ENCODE data around the gene ALOXE3.
A peak's percentile ranks its signal among the peaks of the same experiment; 100 is the strongest.

ALOXE3 gene

GRCh38 chr17:8159459-8160223, 41.3 kb upstream of the ALOXE3 start:
- TF ChIP-seq PKNOX1 (IDR thresholded peaks at IDR 0.05): no peak
- TF ChIP-seq L3MBTL2 (conservative IDR thresholded peaks at IDR 0.05): no peak
- no peak for TF ChIP-seq ZNF384 (IDR thresholded peaks at IDR 0.05)
- TF ChIP-seq FOXA1 (IDR thresholded peaks at IDR 0.05): no peak
- TF ChIP-seq SP1 (IDR thresholded peaks at IDR 0.05): no peak
- no peak for TF ChIP-seq TARDBP (IDR thresholded peaks at IDR 0.05)
- no peak for TF ChIP-seq BHLHE40 (IDR thresholded peaks at IDR 0.05; ENCODE audit: borderline replicate concordance)
- TF ChIP-seq ARNT (IDR thresholded peaks at IDR 0.05): no peak
- no peak for TF ChIP-seq HDGF (IDR thresholded peaks at IDR 0.05; ENCODE audit: borderline replicate concordance)
- no peak for TF ChIP-seq FOXM1 (IDR thresholded peaks at IDR 0.05; ENCODE audit: borderline replicate concordance)
- TF ChIP-seq ELF4 (IDR thresholded peaks at IDR 0.05): no peak
- no peak for TF ChIP-seq NFRKB (IDR thresholded peaks at IDR 0.05)
- no peak for TF ChIP-seq LEF1 (IDR thresholded peaks at IDR 0.05; ENCODE audit: borderline replicate concordance)
- no peak for TF ChIP-seq FOXK2 (IDR thresholded peaks at IDR 0.05)
- TF ChIP-seq SUZ12 (IDR thresholded peaks at IDR 0.05): no peak
- no peak for TF ChIP-seq CTBP1 (IDR thresholded peaks at IDR 0.05; ENCODE audit: borderline replicate concordance)
- DNase-seq (ENCODE audit: extremely low spot score): no peak
- ChIA-PET CTCF (interaction anchor here (0.6 to 1.2 kb wide), 2 partner anchors 33 to 325 kb away, joined by 3 read pairs; no protein-coding TSS in a partner anchor), POLR2A (interaction anchor here (1.5 to 2.6 kb wide), 2 partner anchors 14 to 37 kb away, joined by 4 to 12 read pairs; no protein-coding TSS in a partner anchor)

GRCh38 chr17:8159032-8159400, 40.7 kb upstream of the ALOXE3 start:
- POLR2A ChIA-PET: interaction anchor here (1.3 kb wide), 1 partner anchor 14 kb away, joined by 11 read pairs; no protein-coding TSS in a partner anchor
- no peak for TF ChIP-seq FOXM1 (IDR thresholded peaks at IDR 0.05; ENCODE audit: borderline replicate concordance)
- TF ChIP-seq SP1 (IDR thresholded peaks at IDR 0.05): no peak
- TF ChIP-seq CTBP1 (IDR thresholded peaks at IDR 0.05; ENCODE audit: borderline replicate concordance): no peak
- TF ChIP-seq SUZ12 (IDR thresholded peaks at IDR 0.05): no peak
- CTCF ChIA-PET: interaction anchor here (0.6 to 1.2 kb wide), 4 partner anchors 14 to 324 kb away, joined by 3 read pairs; no protein-coding TSS in a partner anchor
- DNase-seq (ENCODE audit: extremely low spot score): no peak

GRCh38 chr17:8158267-8159031, 40.1 kb upstream of the ALOXE3 start:
- CTCF ChIA-PET: interaction anchor here (0.6 to 1.5 kb wide), 6 partner anchors 15 to 58 kb away, joined by 3 read pairs; partner anchors contain the start of gene HES7

GRCh38 chr17:8156246-8156992, 38.1 kb upstream of the ALOXE3 start:
- CTCF ChIA-PET: interaction anchor here (0.6 to 1.1 kb wide), 4 partner anchors 19 to 36 kb away, joined by 3 to 4 read pairs (median 3); no protein-coding TSS in a partner anchor
- TF ChIP-seq PKNOX1 (IDR thresholded peaks at IDR 0.05) (peak; percentile 97), SUZ12 (IDR thresholded peaks at IDR 0.05) (no peak), SP1 (IDR thresholded peaks at IDR 0.05) (no peak; the same call in 1 of the 2 replicates), FOXK2 (IDR thresholded peaks at IDR 0.05) (no peak), ELF4 (IDR thresholded peaks at IDR 0.05) (no peak), ARNT (IDR thresholded peaks at IDR 0.05) (no peak), CTBP1 (IDR thresholded peaks at IDR 0.05; ENCODE audit: borderline replicate concordance) (no peak), LEF1 (IDR thresholded peaks at IDR 0.05; ENCODE audit: borderline replicate concordance) (no peak; the same call in 1 of the 2 replicates), FOXM1 (IDR thresholded peaks at IDR 0.05; ENCODE audit: borderline replicate concordance) (no peak), HDGF (IDR thresholded peaks at IDR 0.05; ENCODE audit: borderline replicate concordance) (no peak), L3MBTL2 (conservative IDR thresholded peaks at IDR 0.05) (peak; percentile 99)

More at GRCh38 chr17:8158267-8159031, 40.1 kb upstream of the ALOXE3 start:
- DNase-seq (ENCODE audit: extremely low spot score): peak; percentile 75
- POLR2A ChIA-PET: interaction anchor here (1.3 to 2.5 kb wide), 2 partner anchors 15 to 18 kb away, joined by 11 read pairs; partner anchors contain the start of gene TMEM107
- no peak for TF ChIP-seq SP1 (IDR thresholded peaks at IDR 0.05)
- no peak for TF ChIP-seq CTBP1 (IDR thresholded peaks at IDR 0.05; ENCODE audit: borderline replicate concordance)
- no peak for TF ChIP-seq SUZ12 (IDR thresholded peaks at IDR 0.05)
- TF ChIP-seq ELF4 (IDR thresholded peaks at IDR 0.05): no peak
- TF ChIP-seq TARDBP (IDR thresholded peaks at IDR 0.05): no peak
- no peak for TF ChIP-seq ZNF384 (IDR thresholded peaks at IDR 0.05)
- no peak for TF ChIP-seq HDGF (IDR thresholded peaks at IDR 0.05; ENCODE audit: borderline replicate concordance)
- no peak for TF ChIP-seq FOXA1 (IDR thresholded peaks at IDR 0.05)
- no peak for TF ChIP-seq ARNT (IDR thresholded peaks at IDR 0.05)
- TF ChIP-seq PKNOX1 (IDR thresholded peaks at IDR 0.05): no peak
- no peak for TF ChIP-seq NFRKB (IDR thresholded peaks at IDR 0.05)
- TF ChIP-seq FOXM1 (IDR thresholded peaks at IDR 0.05; ENCODE audit: borderline replicate concordance): no peak
- TF ChIP-seq BHLHE40 (IDR thresholded peaks at IDR 0.05; ENCODE audit: borderline replicate concordance): no peak
- no peak for TF ChIP-seq L3MBTL2 (conservative IDR thresholded peaks at IDR 0.05)
- TF ChIP-seq LEF1 (IDR thresholded peaks at IDR 0.05; ENCODE audit: borderline replicate concordance): no peak
- no peak for TF ChIP-seq FOXK2 (IDR thresholded peaks at IDR 0.05)

More at GRCh38 chr17:8156246-8156992, 38.1 kb upstream of the ALOXE3 start:
- POLR2A ChIA-PET: interaction anchor here (0.6 to 2.8 kb wide), 26 partner anchors 8 to 139 kb away, joined by 3 to 27 read pairs (median 5); partner anchors contain the start of genes AURKB, BORCS6, CTC1 and HES7
- DNase-seq (ENCODE audit: extremely low spot score): peak; percentile 90
